HG02610 (cell line): ENCODE measurements around the gene NPBWR2.

Source experiments
- ATAC-seq: cut with Tn5 transposase; IDR thresholded peaks from one replicate; pipeline ENCODE4 v1.9.1; 2021; ENCODE audit warnings: mild to moderate bottlenecking, moderate library complexity; ENCODE audit not compliant: unreplicated experiment

The NPBWR2 gene

DNA sequence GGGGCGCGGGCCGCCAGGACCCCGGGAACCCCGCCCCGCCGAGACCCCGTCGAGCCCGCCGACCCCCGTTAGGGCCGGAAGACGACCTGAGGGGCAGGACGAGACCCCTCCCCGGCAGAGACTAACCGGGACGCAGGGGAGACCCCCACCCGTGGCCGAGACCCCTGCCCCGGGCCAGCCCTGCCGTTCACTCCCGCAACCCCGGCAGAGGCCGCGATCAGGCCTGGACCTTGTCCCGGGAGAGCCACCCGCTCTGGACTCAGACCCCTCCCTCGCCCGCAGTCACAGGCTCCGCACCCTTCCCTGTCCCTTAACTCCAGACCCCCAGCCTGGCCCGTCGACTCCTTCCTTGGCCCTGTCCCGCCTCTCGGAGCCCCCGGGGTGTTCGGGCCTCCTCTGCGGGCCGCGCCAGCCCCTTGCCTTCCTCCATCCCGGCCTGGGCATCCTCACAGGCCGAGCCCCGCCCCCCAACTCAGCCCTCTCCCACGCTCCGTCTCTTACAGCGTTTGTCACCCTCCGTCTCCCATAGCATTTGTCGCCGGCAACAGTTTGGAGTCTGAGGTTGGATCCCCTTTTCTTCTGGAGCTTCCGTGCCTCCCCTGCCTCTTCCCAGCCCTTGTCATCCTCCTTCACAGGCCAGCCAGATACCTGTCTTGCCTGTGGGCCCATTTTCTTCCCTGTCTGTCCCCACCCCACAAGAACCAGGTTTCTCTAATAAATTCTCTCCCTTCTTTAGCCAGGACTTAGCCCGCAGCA lies 43.8 kb downstream of the NPBWR2 start:
- no peak for ATAC-seq

DNA sequence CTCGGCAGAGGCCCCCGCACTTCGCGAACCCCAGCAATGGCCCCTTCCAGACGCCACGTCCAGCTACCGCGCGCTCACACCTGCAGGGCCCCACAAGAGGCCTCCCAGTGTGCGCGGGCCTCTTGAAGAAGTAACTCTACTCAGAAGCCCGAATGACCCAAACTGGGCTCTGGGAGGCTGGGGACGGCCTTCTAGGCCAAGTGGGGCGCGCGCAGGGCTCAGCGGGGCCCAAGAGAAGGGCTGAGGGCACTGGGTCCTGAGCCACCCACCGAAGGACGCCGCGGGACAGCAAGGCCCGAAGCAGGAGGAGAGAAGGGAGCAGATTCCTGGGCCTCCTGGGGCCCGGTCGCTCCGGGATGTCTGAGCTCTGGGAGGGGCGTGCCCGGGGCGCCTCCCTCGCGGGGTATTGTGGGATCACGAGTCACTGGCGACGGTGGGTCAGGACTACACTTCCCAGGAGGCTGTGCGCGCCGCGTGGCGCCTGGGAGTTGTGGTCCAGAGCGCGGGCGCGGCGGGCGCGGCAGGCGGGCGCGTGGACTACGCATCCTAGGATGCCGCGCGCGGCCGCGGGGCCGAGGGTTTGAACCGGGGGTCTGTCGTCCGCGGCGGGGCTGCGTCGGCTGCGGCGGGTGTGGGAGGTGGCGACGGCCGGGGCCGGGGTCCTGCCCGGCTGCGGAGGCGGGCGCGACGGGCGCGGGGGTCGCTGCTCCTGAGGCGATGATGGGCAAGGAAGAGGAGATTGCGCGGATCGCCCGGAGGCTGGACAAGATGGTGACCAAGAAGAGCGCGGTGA lies 44.6 kb downstream of the NPBWR2 start, which contains the start of gene TCEA2:
Gene TCEA2 (plus strand): TSS at position 603 of the 793 bp plus-strand sequence. CDS start 115 bp downstream, at position 718.
- ATAC-seq: peak; percentile 77

DNA sequence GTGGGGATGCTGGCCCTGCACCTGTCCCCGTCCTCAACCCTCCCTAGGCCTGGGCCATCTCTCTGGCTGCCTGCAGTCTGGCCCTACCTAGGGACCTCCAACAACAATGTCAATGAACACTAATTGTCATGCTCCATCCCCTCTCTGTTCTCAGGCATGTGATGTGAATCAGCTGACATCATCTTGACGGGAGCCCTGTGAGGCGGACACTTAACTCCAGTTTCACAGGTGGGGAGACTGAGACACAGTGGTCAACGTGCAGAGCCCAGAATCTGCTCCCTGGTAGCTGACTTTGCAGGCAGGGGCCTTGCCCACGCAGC lies 45.1 kb downstream of the NPBWR2 start:
- no peak for ATAC-seq

DNA sequence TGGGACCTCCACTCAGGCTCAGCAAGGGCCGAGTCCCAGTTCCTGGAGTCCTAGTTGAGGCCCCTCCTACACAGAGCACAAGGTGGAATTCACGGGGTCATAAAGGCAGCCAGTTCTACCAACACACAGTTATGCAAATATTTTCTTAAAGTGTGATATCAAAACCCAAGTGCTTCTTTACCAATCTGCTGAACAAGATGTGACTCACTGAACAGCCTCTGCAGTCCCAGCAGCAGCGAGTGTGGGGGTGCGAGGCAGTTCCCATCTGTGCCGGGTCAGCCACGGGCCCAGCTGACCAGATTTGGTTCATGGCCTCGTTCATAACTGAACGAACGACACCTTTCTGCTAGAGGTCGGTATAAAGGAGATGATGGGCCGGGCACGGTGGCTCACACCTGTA lies 48.8 kb downstream of the NPBWR2 start:
- ATAC-seq: no peak

DNA sequence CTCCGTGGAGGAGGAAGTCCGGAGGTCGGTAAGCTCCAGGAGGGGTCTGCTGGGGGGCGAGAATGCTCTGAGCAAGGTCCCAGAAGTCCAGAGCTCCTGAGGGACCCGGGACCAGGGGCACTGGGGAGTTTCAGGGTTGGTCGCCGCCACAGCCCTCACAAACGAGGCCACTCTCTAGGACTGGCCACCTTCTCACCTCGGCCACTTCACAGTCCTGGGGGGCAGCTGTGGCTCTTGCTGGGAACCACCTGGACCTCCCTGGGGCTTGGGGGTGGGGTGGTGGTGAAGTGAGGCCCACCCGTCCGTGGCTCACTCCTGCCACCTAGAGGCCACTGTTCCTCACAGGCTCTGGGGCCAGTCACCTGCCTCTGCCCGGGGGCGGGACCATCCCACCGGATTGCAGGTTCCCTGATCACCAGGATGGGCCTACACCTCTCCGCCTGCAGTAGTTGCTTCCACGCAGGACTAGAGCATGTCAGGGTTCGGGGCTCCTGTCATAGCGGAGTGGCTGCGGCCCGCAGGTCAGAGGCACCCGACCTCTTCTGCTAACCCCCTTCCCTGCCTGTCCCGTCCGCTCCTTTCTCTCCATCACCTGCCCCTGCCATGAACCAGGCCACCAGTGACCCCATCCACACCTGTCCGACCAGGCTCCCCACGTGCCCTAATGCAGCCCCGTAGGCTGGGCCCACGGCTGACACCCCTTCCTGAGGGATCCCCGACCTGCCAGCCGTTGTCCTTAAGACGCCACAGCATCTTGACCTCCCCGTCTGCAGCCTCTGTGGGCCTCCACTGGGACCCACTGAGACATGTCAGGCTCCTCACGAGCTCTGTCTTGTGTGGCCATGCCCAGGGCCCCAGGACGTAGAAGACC lies 49.5 kb downstream of the NPBWR2 start:
- ATAC-seq: no peak

DNA sequence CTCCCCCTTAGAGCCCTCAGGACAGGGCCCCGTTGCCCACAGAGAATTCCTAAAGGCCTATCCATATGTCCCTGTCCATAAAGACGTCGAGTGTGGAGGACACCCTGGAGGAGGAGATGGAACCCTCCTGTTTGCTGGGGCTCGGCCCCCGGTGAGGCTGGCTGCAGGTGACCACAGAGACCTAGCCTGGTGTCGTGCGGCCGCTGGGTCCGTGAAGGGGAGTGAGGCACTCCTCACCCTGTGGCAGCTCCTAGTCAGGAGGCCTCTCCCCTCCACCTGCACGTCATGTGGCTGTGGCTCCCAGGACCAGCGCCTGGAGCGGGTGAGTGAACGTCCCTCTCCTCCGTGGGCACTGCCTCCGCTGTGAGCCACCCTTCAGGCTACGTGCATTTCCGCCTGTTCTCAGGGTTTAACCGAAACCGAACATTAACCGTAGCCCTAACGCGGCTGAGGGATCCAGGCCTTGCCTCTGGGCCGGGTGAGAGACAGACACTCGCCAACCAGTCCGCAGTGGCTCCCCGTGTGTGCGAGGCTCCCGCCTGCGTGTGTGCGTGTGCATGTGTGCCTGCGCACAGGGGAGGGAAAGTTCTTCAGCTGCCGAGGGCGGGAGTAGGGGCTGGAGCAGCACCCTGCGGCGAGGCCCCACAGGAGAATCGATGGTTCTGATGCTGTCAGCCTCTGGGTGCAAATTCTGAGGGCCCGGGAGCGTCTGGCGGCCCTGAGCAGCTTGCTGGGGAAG lies 50.3 kb downstream of the NPBWR2 start:
- ATAC-seq: no peak

DNA sequence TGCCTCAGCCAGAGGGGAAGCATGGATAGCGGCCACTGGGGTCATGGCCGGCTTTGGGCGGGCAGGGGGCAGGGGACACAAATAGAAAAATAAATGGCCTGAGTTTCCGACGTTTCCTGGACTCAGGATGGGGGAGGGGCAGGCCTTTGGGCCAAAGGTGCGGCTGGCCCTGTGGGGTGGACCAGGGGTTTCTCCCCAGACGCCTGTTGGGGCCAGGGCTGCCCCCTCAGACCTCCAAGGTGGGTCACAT lies 50.8 kb downstream of the NPBWR2 start:
- no peak for ATAC-seq

DNA sequence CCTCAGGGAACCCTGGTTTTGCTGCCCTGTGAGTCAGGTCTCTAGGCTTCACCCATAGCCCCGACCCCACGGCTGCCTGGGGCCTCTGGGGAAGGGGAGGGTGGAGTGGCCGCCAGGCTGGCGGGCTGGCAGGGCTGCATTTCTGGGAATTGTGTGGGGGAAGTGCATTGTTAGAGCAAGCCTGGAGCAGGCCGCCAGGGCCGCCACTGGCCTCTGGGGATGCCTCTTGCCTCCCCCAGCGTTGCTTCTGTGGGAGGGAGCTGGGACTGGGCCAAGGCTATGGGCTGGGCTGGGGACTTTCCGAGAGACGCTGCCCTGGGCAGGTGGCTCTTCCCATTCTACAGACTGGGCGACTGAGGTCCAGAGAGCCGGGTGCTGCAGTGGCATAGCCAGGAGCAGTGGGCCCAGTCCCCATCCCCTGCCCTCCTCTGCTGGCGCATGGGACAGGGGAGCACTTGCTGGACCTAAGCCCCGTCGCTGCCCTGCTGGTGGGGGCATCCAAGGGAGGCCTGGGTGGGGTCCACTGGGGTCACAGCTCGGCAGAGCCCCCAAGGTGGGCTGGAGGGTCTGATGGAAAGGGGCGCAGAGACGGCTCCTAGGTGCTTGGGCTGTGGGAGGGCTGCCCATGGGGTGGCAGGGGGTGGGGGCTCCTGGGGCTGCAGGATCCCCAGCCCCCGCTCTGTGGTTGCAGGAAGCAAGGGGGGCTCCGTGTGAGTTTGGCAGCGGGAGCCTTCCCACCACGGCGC lies 51.3 kb downstream of the NPBWR2 start:
- ATAC-seq: no peak

DNA sequence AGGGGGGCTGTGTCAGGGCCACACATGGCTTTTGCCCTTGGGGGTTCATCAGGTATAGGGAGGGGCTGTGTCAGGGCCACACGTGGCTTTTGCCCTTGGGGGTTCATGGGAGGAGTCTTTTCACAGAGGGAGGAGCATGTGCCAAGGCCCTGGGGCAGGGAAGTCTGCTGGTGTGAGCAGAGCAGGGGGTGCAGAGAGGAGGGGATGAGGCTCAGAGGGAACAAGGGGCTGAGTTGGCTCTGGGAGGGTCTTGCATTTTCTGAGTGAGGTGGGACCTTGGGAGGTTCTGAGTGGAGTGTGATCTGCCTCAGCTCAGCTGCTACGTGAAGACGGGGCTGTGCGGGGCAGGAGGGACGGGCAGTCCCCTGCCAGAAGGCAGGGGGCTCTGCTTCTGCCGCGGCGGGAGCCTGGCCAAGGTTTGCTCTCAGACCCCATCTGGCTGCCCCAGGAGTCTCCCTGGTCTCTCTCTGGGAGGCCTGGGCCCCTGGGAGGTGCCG lies 51.9 kb downstream of the NPBWR2 start:
- no peak for ATAC-seq

DNA sequence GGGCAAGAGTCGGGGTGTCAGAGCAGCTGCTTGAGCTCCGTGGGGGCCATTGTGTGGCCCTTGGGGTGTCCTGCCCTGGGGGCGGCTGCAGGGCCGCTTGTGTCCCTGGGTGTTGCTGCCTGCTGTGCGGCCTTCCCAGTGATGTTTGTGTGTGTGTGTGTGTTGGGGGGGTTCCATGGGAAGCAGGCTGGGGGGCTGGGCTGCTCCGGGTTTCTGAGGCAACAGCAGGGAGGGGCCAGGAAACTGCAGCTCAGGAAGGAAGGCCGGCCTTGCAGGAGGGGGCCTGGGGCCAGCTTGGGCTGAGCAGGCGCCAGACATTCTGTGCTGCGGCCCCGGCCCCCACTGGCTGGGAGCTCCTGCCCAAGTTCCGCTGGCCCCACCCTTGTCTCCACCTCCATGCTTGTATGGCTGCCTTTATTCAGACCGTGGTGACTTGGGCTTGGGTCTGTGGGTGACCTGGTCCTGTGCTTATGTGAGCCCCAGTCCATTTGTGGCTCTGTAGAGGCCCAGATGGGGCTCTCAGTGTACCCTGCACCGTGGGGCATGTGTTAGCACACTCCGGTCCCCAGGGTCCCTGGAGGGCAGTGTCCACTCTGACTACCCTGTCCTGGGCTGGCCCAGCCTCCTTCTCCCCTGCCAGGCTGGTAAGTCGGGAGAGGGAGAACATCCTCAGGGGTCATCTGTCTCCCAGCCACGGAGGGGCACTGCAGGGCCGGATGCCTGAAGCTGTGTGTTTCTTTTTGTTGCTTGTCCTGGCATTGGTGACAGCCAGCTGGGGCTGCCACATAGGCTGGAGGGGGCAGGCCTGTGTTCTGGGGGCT lies 53.3 kb downstream of the NPBWR2 start:
- ATAC-seq: no peak
